HG03575 (cell line): ENCODE data around the gene SH2D1A.

Experiments
- ATAC-seq: cut with Tn5 transposase; IDR thresholded peaks from one replicate; pipeline ENCODE4 v1.9.1; 2021; ENCODE audit not compliant: unreplicated experiment, insufficient number of reproducible peaks, low FRiP score; ENCODE audit errors: extremely low read depth

SH2D1A gene

DNA sequence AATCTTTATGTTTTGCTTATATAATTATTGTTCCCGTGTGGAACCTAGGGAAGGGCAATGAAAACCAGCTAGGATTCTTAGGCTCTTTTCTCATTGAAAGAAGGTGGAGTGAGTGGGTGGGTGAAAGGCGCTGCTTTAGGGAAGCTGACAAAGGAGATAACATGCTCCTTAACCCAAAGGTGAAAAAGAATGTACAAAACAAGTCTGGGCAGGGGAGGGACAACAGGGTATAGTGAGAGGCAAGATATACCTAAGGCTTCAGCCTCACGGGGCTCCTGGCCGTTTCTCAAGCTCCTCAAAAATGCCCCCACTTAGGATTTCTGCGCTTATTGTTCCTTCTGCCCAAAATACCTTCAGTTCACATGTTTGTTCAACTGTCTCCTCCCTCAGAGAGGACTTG, 1.8 kb downstream of the SH2D1A start:
- no peak for ATAC-seq

DNA sequence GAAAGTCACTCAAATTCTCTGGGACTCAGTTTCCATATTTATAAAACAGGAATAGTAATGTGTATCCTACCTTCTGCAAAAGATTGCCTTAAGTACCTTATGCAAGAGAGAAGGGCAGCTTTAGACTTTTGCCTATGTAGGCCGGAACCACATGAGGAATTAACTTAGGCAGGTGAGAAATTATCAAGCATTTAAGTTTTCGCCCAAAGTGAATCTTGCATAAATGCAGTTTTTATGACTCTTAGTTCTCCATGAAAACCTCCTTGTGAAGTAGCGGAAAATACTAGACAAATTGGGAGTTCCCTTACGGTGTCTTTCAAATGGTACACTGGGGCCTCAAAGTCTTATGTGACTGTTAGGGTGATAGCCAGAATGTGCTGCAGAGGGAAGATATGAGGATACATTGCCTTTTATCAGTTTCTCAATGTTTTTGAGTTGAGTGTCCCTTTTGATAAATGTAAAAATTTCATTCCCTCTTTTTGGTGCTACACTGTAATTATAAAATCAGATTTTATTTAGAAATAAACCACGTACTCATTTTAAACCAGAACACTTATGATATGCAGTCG, 2.6 kb downstream of the SH2D1A start:
- no peak for ATAC-seq

DNA sequence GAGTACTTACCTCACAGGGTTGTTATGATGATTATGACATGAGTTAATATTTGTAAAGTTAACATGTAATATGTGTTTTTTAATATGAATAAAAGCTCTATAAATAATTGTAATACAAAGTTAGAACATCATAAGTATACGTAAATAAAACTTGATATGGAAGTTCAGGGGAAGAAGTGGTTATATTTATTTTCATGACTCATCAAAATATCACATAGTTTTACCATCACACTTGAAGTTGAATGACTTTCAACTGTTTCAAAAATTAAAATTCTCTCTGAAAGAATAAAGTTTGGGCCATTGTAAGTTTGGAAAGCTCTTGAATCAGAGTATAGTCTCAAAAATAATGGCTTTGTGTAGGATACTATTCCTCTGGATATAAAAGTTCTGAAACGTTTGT, 8.3 kb downstream of the SH2D1A start:
- no peak for ATAC-seq

DNA sequence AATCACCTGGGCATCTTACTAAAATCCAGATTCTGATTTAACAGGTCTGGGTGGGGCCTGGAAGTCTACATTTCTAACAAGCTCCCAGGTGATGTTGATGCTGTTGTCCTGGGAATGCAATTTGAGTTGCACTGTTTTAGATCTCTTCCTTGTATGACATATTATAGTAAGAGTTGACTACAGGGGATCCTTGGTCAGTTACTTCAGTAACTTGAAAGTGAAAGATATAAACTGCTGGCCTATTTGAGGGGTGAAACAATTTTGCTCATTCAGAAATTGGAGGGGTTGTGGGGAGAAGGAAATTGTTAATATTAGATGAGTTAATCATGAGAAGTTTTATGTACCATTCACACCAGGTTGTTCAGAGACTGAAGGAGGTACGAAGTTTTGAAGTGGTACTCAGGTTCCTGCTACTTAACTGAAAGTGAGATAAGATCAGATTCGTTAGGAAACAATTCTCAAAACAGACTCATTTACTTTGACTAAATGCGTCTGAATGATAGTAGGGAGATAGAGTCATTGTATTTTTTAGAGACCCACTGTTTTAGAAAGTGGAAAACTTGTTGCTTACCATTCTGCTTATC, 12.5 kb downstream of the SH2D1A start:
- no peak for ATAC-seq

DNA sequence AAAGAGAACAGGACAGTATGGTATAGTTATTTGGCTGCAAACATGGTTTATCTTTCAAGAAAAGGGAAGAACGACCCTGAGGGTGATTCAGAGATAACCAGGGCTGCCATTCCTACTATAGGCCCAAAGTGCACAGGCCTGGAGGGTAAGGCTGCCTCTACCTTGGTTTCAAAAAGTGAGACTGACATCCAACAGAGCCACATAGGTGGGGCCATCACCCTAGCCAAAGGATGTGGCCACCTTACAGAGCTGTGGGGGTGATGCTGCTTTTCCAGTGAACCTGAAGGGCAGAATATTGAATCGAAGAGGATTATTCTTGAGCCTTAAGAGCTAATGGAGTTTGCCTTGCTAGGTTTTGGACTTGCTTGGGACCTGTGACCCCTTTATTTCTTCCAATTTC, 15.7 kb downstream of the SH2D1A start:
- no peak for ATAC-seq

DNA sequence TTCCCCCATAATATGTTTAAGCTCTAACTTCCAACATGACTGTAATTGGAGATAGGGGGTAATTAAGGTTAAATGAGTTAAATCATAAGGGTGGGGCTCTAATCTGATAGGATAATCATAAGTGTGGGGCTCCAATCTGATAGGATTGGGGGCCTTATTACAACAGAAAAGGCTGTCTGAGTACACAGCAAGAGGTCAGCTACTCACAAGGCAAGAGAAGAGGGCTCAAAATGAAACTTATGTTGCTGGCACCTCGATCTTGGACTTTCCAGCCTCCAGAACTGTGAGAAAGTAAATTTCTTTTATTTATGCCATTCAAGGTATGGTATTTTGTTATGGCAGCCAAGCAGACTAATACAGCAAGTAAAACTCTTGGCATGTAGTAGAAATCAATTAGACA, 16.4 kb downstream of the SH2D1A start:
- ATAC-seq = no peak

DNA sequence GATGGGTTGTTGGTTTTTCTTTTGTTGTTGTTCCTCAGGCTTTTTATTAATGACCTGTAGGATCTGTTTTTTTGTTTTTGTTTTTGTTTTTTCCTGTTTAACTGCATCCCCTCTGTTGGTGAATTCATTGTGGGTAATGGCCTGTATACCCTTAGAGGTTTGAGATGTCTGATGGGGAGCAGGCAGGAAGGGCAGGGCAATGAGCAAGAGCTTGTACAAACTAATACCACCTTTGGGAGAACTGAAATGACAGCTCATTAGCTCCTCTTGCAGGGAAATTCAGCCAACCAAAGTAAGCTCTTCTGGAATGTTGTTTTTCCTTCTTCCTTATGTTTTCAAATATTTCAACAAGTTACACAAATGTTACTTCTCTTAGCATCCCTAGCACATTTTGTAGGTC, 23.4 kb downstream of the SH2D1A start:
- ATAC-seq = no peak

DNA sequence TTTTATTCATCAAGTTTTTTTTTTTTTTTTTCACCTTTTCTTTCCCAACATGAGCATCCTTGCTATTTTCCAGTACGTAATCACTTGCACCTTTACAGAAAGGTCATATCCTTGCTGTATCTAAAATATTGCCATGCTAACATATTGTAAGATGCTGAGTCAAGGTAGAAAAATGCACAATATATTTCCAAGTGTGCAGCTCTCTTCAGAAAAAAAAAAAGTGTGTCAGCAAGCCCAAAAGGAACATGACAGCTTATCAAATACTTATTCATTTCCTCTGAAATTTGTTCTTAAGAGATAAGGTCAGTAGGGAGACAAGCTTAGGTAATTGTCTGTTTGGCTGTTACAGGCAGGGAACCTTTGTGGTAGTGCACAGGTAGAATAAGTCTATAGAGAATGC, 27.0 kb downstream of the SH2D1A start:
- ATAC-seq = no peak

DNA sequence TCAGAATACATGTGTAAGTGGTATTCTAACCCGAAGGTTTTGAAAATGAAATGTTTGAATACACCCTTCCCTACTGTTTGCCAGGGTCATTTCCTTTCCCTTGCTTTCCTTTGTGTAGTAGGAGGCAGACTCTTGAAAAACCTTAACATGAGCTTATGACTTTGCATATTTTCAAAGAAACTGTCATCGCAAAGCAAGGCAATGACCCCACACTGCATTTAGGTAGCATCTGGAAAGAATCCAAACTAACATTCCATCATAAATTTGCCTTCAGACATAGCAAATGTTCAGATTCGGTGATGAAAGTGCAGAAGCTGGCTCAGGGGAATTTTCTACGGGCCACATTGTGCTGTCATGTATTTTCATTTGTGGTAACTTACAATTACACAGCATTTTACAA, 32.3 kb downstream of the SH2D1A start:
- ATAC-seq = no peak

DNA sequence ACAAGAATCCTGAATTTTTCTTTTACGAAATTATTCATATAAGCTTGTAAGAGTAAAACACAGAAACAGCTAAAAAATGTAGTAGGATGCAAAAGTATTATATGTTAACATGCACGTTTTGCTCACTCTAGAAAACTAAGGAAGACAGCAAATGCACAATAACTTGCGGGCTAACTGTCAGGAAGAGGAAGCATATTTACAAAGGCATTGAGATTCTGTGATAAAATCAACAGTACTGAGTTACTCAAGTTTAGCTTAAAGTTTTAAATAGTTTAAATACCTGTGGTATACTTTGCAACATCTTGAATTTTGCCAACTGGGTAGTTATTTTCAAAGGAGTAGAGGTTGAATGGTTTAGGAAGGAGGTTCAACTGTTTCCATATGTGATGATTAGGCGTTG, 37.0 kb downstream of the SH2D1A start:
- no peak for ATAC-seq

DNA sequence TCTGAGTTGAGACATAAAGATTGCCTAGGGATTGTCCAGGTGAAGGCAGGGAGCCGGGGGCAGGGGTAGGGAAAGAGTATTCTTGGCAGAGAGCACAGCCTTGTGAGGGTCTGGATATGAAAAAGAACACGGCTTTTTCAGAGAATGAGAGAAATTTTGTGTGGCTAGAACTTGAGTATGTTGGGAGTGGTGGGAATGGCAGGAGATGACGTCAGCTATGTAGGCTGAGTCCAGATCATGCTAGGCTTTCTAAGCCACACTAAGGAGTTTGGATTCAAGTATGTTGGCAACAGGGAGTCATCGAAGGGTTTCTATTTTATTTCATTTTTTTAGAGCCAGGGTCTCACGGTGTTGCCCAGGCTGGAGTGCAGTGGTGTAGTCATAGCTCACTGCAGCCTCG, 40.0 kb downstream of the SH2D1A start:
- no peak for ATAC-seq

DNA sequence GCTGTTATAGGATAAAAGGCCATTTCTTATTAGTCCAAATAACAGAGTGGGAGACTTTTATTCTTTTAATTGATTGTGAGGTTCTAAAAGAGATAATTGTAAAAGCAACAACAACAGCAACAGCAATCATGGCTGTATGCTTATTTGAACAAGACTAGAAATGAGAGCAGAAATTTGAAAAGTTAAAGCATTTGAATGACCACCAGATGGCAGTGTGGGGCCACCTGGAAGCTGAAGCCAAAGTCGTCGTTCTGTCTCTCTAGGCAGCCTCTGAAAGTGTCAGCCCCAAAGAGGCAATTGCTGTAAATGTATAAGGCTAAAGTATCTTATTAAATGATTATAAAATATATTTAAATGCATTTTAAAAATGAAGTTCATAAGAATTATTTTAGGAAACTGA, 42.2 kb downstream of the SH2D1A start:
- peak; percentile 68 for ATAC-seq

DNA sequence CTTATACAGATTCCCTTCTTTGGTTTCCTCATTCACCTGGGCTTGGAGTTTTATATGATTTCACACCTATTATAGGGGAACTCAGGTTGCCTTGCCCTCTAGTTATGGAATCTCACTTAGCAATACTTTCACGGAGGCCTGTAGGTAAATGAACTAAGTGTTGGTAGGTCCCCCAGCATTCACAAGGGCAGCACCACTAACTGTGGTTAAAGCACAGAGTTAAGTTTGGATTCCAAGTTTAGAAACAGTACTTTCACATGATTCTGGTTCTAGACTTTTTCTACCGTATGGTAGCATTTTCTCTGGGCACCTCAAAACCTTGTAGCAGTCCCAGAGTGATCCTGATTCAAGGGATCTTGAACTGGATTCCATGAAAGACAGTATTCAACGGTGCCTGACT, 46.4 kb downstream of the SH2D1A start:
- no peak for ATAC-seq

DNA sequence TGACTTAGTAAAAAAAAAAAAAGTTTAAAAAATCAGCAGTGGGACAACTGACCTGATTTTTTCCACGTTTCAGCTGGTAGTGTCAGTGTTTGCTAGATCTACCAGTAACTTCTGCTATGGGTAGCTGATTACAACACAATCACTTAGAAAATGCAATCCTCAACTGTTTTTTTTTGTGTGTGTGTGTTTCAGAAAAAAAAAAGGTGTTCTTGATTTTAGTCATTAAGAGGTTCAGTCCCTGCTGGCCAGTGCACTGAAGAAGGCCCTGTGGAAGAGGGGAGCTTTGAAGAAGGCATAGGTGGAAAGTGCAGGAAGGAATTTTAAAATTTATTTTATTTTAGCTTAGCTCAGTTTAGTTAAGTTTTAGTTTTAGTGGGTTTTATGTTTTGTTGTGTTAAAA, 46.9 kb downstream of the SH2D1A start:
- ATAC-seq = no peak

DNA sequence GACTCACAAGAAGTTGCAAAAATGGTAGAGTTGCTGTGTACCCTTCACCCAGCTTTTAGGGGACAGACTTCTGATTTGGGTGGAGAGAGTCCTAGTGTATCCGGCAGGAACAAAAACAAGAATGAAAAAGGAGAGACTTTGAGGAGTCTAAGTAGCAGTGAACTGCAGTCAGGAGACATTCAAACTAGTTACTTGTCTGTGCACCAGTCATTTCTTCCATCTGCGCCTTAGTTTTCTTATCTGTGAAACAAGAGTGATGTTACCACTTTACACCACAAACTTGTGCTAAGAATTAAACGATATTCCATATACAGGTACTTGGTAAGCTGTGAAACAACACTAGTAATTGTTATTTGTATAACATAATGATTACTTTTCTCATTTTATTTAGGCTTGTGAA, 47.3 kb downstream of the SH2D1A start:
- ATAC-seq = no peak

DNA sequence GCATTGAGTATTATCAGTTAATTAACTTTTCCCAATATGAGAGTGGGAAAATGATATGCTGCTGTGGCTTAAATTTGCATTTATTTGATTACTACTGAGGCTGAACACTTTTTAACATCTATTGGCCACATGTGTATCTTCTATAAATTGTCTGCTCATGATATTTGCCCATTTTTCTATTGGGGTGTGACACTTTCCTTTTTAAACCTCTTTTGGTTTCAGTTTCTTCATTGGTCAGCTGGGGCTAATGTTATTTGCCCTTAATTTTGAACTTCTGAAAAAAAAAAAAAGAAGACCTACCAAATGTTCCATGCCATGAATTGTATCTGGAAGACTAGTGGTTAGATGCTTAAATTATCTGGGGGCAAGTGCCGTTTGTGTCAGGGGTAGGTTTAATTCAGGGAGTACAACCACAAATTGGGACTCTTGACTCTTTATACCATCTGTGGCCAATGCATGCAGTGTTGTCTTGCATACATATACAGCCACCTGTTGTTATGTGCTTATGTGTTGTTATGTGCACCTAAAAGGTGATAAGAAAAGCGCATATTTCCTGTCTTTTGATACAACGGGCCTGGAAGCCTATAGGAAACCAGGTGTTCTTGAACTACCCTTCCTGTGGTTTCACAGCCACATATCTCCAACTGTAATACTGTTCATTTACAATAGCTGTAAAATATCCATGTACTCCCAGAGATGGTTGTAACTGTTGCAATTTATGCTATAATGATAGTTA, 49.0 kb downstream of the SH2D1A start:
- ATAC-seq = no peak

DNA sequence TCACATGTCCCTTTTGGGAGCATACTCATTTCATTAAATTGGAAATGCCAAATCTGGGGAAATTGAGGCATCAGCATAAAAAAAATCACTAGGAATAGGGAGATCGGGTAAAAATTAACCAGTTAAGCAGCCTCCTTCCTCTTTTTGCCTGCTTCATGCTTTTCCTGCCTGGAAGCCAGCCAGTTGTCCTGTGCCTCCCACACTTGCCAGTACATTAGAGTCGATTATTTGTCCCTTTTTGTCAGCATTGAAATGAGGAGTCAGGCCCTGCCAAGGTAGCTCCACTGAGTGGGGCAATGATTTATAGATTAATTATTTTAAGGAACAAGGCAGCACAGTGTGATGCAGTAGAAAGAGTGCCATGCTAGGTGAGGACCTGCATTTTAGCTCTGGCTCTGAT, 55.3 kb downstream of the SH2D1A start:
- no peak for ATAC-seq

DNA sequence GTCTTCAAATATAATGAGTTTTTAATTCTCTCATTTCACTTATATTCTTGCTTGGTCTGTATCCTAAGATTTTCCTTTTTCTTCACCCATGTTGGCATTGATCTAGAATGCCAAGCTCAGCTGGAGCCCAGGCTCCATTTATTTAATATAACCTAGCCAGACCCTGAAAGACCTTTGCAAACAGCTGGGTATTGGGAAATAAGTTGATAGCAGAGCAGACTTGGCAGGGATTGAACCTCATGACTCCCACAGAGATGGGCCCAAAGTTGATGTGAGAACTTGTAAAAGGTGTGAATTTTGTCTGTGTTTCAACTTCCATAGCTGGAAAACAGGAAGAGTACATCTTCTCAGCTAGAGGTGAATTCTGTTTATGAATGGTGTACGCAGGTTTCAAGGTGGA, 59.5 kb downstream of the SH2D1A start:
- no peak for ATAC-seq

DNA sequence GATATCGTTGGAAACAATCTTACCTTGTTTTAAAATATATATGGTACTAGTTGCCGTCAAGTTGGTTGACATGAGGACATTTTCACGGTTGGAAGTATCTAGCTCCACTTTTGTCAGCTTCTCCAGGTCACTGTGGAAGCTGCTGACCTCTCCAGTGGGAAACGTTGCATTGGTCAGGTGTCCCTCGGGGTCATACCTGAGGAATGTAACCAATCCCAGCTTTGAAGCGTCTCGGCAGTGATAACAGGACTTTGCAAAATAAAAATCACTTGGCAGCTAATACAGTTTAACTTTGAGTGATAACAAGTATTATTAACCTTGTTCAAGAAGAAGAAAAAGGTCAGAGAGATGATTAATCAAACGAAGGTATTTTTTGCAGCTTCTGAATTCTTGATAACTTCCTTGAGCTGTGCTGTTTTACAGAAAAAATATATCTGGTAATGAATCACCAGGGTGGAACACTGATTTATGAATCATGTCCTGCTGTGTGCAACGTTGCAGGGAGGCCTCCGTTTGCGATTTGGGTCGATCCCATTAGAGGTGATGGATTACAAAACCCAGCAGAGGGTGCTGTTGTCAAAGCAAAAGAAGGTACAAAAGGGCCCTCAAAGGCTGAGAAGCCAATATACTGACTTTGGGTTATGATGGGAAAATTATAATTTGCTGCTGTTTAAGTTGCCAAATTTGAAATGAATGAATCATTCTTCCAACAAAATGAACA, 60.1 kb downstream of the SH2D1A start:
- ATAC-seq = peak; percentile 88

DNA sequence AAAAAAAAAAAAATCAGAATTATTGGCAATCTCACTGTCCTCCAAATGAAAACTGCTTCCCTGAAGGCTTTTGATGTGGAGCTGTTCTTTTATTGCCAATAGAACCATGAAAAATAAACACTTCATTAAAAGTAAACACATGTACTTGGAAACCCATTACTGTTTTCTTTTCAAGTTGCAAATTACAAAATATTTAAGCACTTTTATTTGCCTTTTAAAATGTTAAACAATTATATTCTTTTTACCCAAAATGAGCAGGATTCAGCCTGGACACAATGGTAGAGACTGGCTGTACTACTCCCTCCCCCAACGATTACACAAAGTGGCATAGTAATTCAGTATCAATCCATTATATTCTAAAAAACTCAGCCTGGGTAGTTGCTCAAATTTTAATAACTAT, 60.9 kb downstream of the SH2D1A start:
- ATAC-seq = no peak
